Endothelial cell (in vitro differentiated cells): ENCODE measurements around the gene CLCA2. TPM values are rescaled to one million over a fixed set of nuclear protein-coding genes. Genes with fewer than 3 reads are reported as not detected.

ENCODE experiments used
- DNase-seq: peaks from one replicate; pipeline ENCODE4 v3.0.0; 2021; ENCODE audit warnings: low spot score
- H3K27ac Mint-ChIP-seq: one replicate; pipeline ENCODE4 v1.8.0; 2021; ENCODE audit warnings: mixed read lengths, inconsistent platforms; ENCODE audit not compliant: unreplicated experiment
- H3K27me3 Mint-ChIP-seq: one replicate; pipeline ENCODE4 v1.8.0; 2021; ENCODE audit warnings: mild to moderate bottlenecking, moderate library complexity, mixed read lengths, inconsistent platforms; ENCODE audit not compliant: unreplicated experiment
- H3K36me3 Mint-ChIP-seq: one replicate; pipeline ENCODE4 v1.8.0; 2021; ENCODE audit warnings: mild to moderate bottlenecking, low read depth, mixed read lengths, inconsistent platforms; ENCODE audit not compliant: unreplicated experiment
- H3K4me1 Mint-ChIP-seq: one replicate; pipeline ENCODE4 v1.8.0; 2021; ENCODE audit warnings: mild to moderate bottlenecking, mixed read lengths, inconsistent platforms; ENCODE audit not compliant: unreplicated experiment
- H3K4me3 Mint-ChIP-seq: one replicate; pipeline ENCODE4 v1.8.0; 2021; ENCODE audit warnings: mild to moderate bottlenecking, mixed read lengths, inconsistent platforms; ENCODE audit not compliant: unreplicated experiment
- H3K9me3 Mint-ChIP-seq: one replicate; pipeline ENCODE4 v1.8.0; 2021; ENCODE audit warnings: mixed read lengths, inconsistent platforms; ENCODE audit not compliant: unreplicated experiment
- total RNA-seq: library from RNA; stranded (reverse); fragmentation: NEBNext Ultra II Directional; extraction: Animal tissue kit (Norgen Biotek cat#: 25700); gene quantifications from one replicate; pipeline ENCODE4 v1.2.1, GENCODE V29; 2021; ENCODE audit not compliant: unreplicated experiment
- TF ChIP-seq, protein P1 (sequence below): fragments of 200-600 bp; sonication (generic); IDR thresholded peaks from one replicate; pipeline ENCODE4 v1.5.0; 2021; ENCODE audit warnings: antibody characterized with exemption; ENCODE audit not compliant: unreplicated experiment

CLCA2 gene
- total RNA-seq, 1 donor from 2014 or later = not detected

DNA sequence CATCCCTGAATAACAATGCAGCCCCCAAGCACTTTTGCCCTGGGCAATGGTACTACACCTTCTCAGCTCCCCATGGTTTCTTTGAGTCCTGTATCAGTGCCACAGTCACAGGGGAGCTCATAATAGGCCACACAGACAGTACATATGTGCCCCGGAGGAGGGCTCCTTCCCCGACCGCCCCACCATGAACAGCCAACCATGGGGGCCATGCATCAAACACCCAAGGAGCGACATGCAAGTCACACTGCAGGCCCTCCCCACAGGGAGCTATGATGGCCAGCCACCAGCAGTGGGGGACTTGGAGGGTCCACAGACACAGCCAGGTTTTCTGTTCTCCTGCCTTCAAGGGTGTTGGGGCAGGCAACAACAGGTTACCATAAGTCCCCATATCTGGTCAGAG is 13.1 kb upstream of the CLCA2 start:
- no peak for DNase-seq
- Mint-ChIP-seq H3K9me3 (no peaks in the 10 kb centered on the region), H3K36me3 (no peaks in the 10 kb centered on the region), H3K4me3 (no peak overlapping the region), H3K27ac (no peak overlapping the region), H3K27me3 (peaks cover 2% of the 10 kb centered on the region), H3K4me1 (no peaks in the 10 kb centered on the region)
- TF ChIP-seq, protein P1, sequence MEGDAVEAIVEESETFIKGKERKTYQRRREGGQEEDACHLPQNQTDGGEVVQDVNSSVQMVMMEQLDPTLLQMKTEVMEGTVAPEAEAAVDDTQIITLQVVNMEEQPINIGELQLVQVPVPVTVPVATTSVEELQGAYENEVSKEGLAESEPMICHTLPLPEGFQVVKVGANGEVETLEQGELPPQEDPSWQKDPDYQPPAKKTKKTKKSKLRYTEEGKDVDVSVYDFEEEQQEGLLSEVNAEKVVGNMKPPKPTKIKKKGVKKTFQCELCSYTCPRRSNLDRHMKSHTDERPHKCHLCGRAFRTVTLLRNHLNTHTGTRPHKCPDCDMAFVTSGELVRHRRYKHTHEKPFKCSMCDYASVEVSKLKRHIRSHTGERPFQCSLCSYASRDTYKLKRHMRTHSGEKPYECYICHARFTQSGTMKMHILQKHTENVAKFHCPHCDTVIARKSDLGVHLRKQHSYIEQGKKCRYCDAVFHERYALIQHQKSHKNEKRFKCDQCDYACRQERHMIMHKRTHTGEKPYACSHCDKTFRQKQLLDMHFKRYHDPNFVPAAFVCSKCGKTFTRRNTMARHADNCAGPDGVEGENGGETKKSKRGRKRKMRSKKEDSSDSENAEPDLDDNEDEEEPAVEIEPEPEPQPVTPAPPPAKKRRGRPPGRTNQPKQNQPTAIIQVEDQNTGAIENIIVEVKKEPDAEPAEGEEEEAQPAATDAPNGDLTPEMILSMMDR = no peak

DNA sequence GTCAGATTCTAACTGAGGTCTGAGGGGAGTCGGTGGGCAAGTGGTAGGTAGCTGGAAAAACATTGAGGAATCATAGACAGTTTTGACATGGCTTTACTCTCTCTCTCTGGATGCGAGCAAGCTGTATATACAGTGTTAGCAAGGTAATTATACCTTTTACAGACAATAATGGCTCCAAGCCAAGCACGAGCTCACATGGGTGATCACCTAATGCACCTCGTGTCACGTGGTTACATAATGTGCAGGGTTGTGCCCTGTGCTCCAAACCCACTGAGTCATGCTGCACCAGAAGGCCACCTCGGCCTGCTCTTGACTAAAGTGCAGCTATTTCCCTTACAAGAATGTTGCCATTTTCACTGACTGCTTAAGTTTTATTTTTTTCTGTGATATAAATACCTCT is 7.6 kb upstream of the CLCA2 start:
- Mint-ChIP-seq H3K27me3 (no peaks in the 10 kb centered on the region), H3K9me3 (no peaks in the 10 kb centered on the region), H3K27ac (no peak overlapping the region), H3K4me3 (no peak overlapping the region), H3K4me1 (peaks cover 8% of the 10 kb centered on the region), H3K36me3 (no peaks in the 10 kb centered on the region)
- TF ChIP-seq, protein P1 = no peak
- no peak for DNase-seq

DNA sequence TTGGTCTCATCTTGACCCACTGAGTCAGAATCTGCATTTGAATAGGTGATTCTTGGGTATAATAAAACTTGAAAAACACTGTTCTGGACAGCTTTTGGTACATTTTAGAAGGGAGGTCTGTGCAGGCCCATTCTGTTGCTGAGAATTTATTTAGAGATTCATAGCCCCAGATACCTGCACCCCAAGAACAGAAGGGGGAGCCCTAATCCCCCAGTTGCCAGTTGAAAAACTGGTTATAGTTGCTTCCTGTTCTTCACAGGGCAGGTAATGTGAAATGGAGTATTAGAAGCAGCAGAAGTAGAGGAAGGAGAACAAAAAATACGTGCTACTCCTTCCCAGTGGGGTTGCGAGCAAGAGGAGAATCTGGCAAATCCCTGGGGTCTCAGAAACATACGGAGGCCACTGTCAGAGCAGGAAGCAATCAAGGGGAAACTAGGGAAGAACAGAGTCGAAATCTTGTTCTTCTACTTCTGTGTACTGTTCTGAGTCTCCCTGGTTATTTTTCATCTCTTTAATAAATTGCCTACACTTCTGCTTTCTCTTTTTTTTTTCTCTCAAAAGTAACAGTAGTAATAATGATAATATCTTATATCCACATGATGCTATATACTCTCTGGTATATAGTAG is 4.6 kb upstream of the CLCA2 start:
- no peaks in the 10 kb centered on the region for H3K9me3 Mint-ChIP-seq
- H3K36me3 Mint-ChIP-seq = no peaks in the 10 kb centered on the region
- peaks cover 3% of the 10 kb centered on the region for H3K27me3 Mint-ChIP-seq
- H3K4me3 Mint-ChIP-seq = no peak overlapping the region
- H3K27ac Mint-ChIP-seq = no peak overlapping the region
- TF ChIP-seq, protein P1 = no peak
- H3K4me1 Mint-ChIP-seq = peaks cover 8% of the 10 kb centered on the region
- DNase-seq = no peak

DNA sequence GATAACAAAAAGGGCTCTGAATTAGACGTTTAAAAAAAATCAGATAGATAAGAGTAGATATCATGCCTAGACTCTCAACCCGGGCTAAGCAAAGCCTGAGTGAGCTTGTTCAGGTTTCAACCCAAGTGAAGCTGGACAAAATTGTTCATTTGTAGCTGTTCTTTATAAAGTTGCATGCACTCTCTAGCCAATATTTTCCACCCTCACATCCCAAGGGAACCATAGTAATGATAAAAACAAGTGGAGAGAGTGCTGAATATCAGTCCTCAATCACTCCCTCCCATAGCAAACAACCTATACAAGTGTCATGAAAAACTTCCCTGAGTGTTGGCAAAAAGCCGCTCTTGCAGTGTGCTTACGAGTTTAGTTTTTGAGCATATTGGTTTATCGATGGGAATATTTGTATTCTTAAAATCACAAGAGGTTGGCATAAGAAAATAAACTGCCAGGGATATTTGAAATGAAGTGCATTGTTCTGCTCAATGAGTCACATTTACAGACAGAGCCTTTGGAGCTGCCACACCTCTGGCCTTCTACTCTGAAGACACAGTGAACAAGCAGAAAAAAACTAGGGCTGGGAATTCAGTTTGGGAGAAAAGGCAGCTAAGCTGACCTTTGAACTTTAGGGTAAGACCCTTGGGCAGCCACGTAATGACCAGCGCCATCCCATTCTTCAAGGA is 2.2 kb upstream of the CLCA2 start:
- Mint-ChIP-seq H3K36me3 (no peaks in the 10 kb centered on the region), H3K4me1 (peaks cover 8% of the 10 kb centered on the region), H3K4me3 (no peak overlapping the region), H3K27ac (no peak overlapping the region), H3K9me3 (no peaks in the 10 kb centered on the region), H3K27me3 (peaks cover 3% of the 10 kb centered on the region)
- TF ChIP-seq, protein P1 = no peak
- no peak for DNase-seq

DNA sequence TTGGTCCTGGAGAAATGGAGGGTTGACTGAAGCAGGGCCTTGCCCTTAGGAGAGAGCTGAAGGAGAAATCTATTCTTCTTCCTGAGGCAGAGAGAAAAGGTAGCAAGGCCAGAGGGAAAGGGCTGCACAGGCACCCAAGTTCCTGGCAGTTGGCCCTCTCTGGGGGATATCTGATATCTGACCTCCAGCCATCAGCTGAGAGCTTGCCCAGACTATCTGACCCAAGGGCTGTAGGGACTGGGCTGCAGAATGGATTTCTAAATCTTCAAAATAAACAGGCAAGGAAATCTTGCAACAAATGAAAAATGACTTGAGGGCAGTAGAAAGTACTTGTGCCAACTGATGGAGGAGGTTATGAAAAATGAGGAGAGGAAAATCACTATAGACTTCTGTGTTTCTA is 498 bp upstream of the CLCA2 start:
- no peak overlapping the region for H3K4me3 Mint-ChIP-seq
- TF ChIP-seq, protein P1 = no peak
- no peaks in the 10 kb centered on the region for H3K36me3 Mint-ChIP-seq
- no peak for DNase-seq
- H3K4me1 Mint-ChIP-seq = peaks cover 3% of the 10 kb centered on the region
- peaks cover 3% of the 10 kb centered on the region for H3K27me3 Mint-ChIP-seq
- no peak overlapping the region for H3K27ac Mint-ChIP-seq
- H3K9me3 Mint-ChIP-seq = no peaks in the 10 kb centered on the region
